HUES64 (cell line): ENCODE data around the gene PRRC2C.
"Not testable (repeated sequence)": the region's sequence is repeated elsewhere in the genome, so short reads cannot be mapped to it uniquely, and the experiment has no call there.

ENCODE experiments used
- H3K27ac ChIP-seq: 2 replicates; pipeline ENCODE4 v1.7.0; 2013; ENCODE audit warnings: low read depth, low read length, inconsistent platforms
- H3K27me3 ChIP-seq: 2 replicates; pipeline ENCODE4 v1.6.1; 2013; ENCODE audit warnings: mild to moderate bottlenecking, low read length; ENCODE audit not compliant: insufficient read depth
- H3K36me3 ChIP-seq: 2 replicates; pipeline ENCODE4 v1.6.1; 2013; ENCODE audit warnings: mild to moderate bottlenecking, low read length; ENCODE audit not compliant: insufficient read depth
- H3K4me1 ChIP-seq: 2 replicates; pipeline ENCODE4 v1.6.1; 2013; ENCODE audit warnings: mild to moderate bottlenecking, low read length, moderate library complexity; ENCODE audit not compliant: insufficient read depth
- H3K4me3 ChIP-seq: 2 replicates; pipeline ENCODE4 v1.5.1; 2013; ENCODE audit warnings: mild to moderate bottlenecking, low read length, moderate library complexity
- H3K9ac ChIP-seq: 2 replicates; pipeline ENCODE4 v1.6.1; 2013; ENCODE audit warnings: mild to moderate bottlenecking, low read depth, low read length
- H3K9me3 ChIP-seq: 2 replicates; pipeline ENCODE4 v1.6.1; 2013; ENCODE audit warnings: low read depth, low read length; ENCODE audit not compliant: insufficient read depth
- WGBS: fragments of 150-250, 120-280 bp; methylation state at CpG from one replicate; pipeline ENCODE4 v1.1.7; 2013; ENCODE audit warnings: missing lambda C conversion rate; 5-methylcytosine and 5-hydroxymethylcytosine counted together

PRRC2C gene

GRCh38 chr1:171545523-171545922, 60.2 kb downstream of the PRRC2C start:
- Histone ChIP-seq H3K27me3 (no peaks in the 10 kb centered on the region), H3K36me3 (peaks cover 96% of the 10 kb centered on the region), H3K9ac (no peak overlapping the region), H3K27ac (no peak overlapping the region), H3K4me1 (no peaks in the 10 kb centered on the region), H3K9me3 (0 out of 2 replicates have a peak, but pooled peaks cover 4% of the 10 kb centered on the region), H3K4me3 (no peak overlapping the region)
- no CpG with 5 or more reads among the region's 1 CpG for WGBS

- H3K4me1 ChIP-seq = no peaks in the 10 kb centered on the region
- H3K9ac ChIP-seq = no peak overlapping the region
- H3K27ac ChIP-seq = no peak overlapping the region
- no peak overlapping the region for H3K4me3 ChIP-seq
- 97% methylated on average over 3 of the region's 3 CpGs for WGBS
- peaks cover 86% of the 10 kb centered on the region for H3K36me3 ChIP-seq
- peaks cover 4% of the 10 kb centered on the region; the same call in 1 of the 2 replicates for H3K9me3 ChIP-seq
- H3K27me3 ChIP-seq = no peaks in the 10 kb centered on the region
Measured at GRCh38 chr1:171550050-171550449, 64.7 kb downstream of the PRRC2C start.

GRCh38 chr1:171550598-171551100, 65.3 kb downstream of the PRRC2C start:
- H3K27me3 ChIP-seq, H3K27ac ChIP-seq, H3K9ac ChIP-seq, H3K4me3 ChIP-seq, H3K4me1 ChIP-seq: not testable (repeated sequence)
- WGBS = 92% methylated on average over 4 of the region's 4 CpGs
- peaks cover 86% of the 10 kb centered on the region for H3K36me3 ChIP-seq
- peaks cover 10% of the 10 kb centered on the region; the same call in 1 of the 2 replicates for H3K9me3 ChIP-seq

- Histone ChIP-seq H3K9me3 (peaks cover 29% of the 10 kb centered on the region), H3K36me3 (peaks cover 86% of the 10 kb centered on the region)
- not testable (repeated sequence) for H3K27ac ChIP-seq, H3K27me3 ChIP-seq, H3K4me3 ChIP-seq, H3K4me1 ChIP-seq, H3K9ac ChIP-seq
- no CpG with 5 or more reads among the region's 1 CpG for WGBS
Measured at GRCh38 chr1:171553960-171554359, 68.6 kb downstream of the PRRC2C start.

GRCh38 chr1:171563675-171564074, 78.3 kb downstream of the PRRC2C start:
- Histone ChIP-seq H3K27me3 (no peaks in the 10 kb centered on the region), H3K9me3 (0 out of 2 replicates have a peak, but pooled peaks cover 3% of the 10 kb centered on the region), H3K4me1 (no peaks in the 10 kb centered on the region), H3K4me3 (no peak overlapping the region), H3K27ac (no peak overlapping the region), H3K36me3 (peaks cover 99% of the 10 kb centered on the region), H3K9ac (no peak overlapping the region)
- 100% methylated on average over 1 of the region's 1 CpG for WGBS

- no peak overlapping the region for H3K4me3 ChIP-seq
- no peaks in the 10 kb centered on the region for H3K27me3 ChIP-seq
- H3K9me3 ChIP-seq = no peaks in the 10 kb centered on the region
- no peak overlapping the region for H3K9ac ChIP-seq
- 93% methylated on average over 3 of the region's 3 CpGs for WGBS
- H3K4me1 ChIP-seq = no peaks in the 10 kb centered on the region
- H3K27ac ChIP-seq = no peak overlapping the region
- H3K36me3 ChIP-seq = peaks cover 98% of the 10 kb centered on the region
Measured at GRCh38 chr1:171566467-171566866, 81.1 kb downstream of the PRRC2C start.

- H3K36me3 ChIP-seq = peaks cover 97% of the 10 kb centered on the region
- no peaks in the 10 kb centered on the region for H3K27me3 ChIP-seq
- no peaks in the 10 kb centered on the region for H3K9me3 ChIP-seq
- WGBS = 86% methylated on average over 2 of the region's 2 CpGs
- H3K4me3 ChIP-seq = no peak overlapping the region
- no peaks in the 10 kb centered on the region for H3K4me1 ChIP-seq
- H3K27ac ChIP-seq = no peak overlapping the region
- no peak overlapping the region for H3K9ac ChIP-seq
Measured at GRCh38 chr1:171570295-171570694, 85.0 kb downstream of the PRRC2C start.

GRCh38 chr1:171576144-171576543, 90.8 kb downstream of the PRRC2C start:
- Histone ChIP-seq H3K4me3 (no peak overlapping the region), H3K9ac (no peak overlapping the region), H3K27me3 (no peaks in the 10 kb centered on the region), H3K4me1 (no peaks in the 10 kb centered on the region), H3K27ac (no peak overlapping the region), H3K36me3 (peaks cover 99% of the 10 kb centered on the region), H3K9me3 (no peaks in the 10 kb centered on the region)
- WGBS = 80% methylated on average over 1 of the region's 1 CpG

- Histone ChIP-seq H3K9me3 (no peaks in the 10 kb centered on the region), H3K27ac (no peak overlapping the region), H3K4me1 (no peaks in the 10 kb centered on the region), H3K36me3 (peaks cover 99% of the 10 kb centered on the region), H3K4me3 (no peak overlapping the region), H3K9ac (no peak overlapping the region), H3K27me3 (no peaks in the 10 kb centered on the region)
- WGBS = 85% methylated on average over 1 of the region's 3 CpGs
Measured at GRCh38 chr1:171581226-171581625, 95.9 kb downstream of the PRRC2C start.

GRCh38 chr1:171581766-171582165, 96.4 kb downstream of the PRRC2C start:
- no peak overlapping the region for H3K27ac ChIP-seq
- no peak overlapping the region for H3K9ac ChIP-seq
- no peaks in the 10 kb centered on the region for H3K4me1 ChIP-seq
- H3K36me3 ChIP-seq = peaks cover 96% of the 10 kb centered on the region
- no peaks in the 10 kb centered on the region for H3K27me3 ChIP-seq
- no peak overlapping the region for H3K4me3 ChIP-seq
- H3K9me3 ChIP-seq = no peaks in the 10 kb centered on the region

GRCh38 chr1:171582589-171582988, 97.3 kb downstream of the PRRC2C start:
- Histone ChIP-seq H3K4me1 (no peaks in the 10 kb centered on the region), H3K4me3 (no peak overlapping the region), H3K9me3 (no peaks in the 10 kb centered on the region), H3K36me3 (peaks cover 96% of the 10 kb centered on the region), H3K9ac (no peak overlapping the region), H3K27ac (no peak overlapping the region), H3K27me3 (no peaks in the 10 kb centered on the region)
- WGBS = 100% methylated on average over 1 of the region's 2 CpGs

- WGBS = 89% methylated on average over 1 of the region's 1 CpG
- Histone ChIP-seq H3K27ac (no peak overlapping the region), H3K36me3 (peaks cover 96% of the 10 kb centered on the region)
Measured at GRCh38 chr1:171583591-171584201, 98.4 kb downstream of the PRRC2C start.

More at GRCh38 chr1:171583591-171584201, 98.4 kb downstream of the PRRC2C start:
- H3K4me3 ChIP-seq = no peak overlapping the region
- no peaks in the 10 kb centered on the region for H3K4me1 ChIP-seq
- H3K9ac ChIP-seq = no peak overlapping the region
- H3K27me3 ChIP-seq = no peaks in the 10 kb centered on the region
- H3K9me3 ChIP-seq = no peaks in the 10 kb centered on the region
